ENCODE results near the gene MED25.

- no peak for TF ChIP-seq CTCF (conservative IDR thresholded peaks at IDR 0.05; ENCODE audit: low read depth, low read length)
- no peak for TF ChIP-seq EZH2phosphoT487 (IDR thresholded peaks at IDR 0.05; ENCODE audit: borderline replicate concordance, low read length)
- TF ChIP-seq EZH2 (IDR thresholded peaks at IDR 0.05; ENCODE audit: low read length, unreplicated experiment), result no peak
Observed at GRCh38 chr19:49857061-49857837, 39.2 kb downstream of the MED25 start.
